T-helper 17 cell (primary cell): ENCODE data around the gene KRTAP2-1. TPM values are rescaled to one million over a fixed set of nuclear protein-coding genes. Genes with fewer than 3 reads are reported as not detected.
"Not testable (repeated sequence)": the region's sequence is repeated elsewhere in the genome, so short reads cannot be mapped to it uniquely, and the experiment has no call there.

Experiments
- ATAC-seq: fragments of 150-1000 bp; cut with Tn5 transposase; 2 replicates; pipeline ENCODE4 v1.10.0; 2021; ENCODE audit warnings: mild to moderate bottlenecking, moderate library complexity
- DNase-seq, 3 donors: peaks; one replicate each; pipeline versions ENCODE4 v3.0.0 to v3.0.0-alpha.2; 2020 to 2021
- H3K9me3 ChIP-seq: one replicate; pipeline ENCODE4 v1.7.0; 2013; ENCODE audit warnings: low read length, mild to moderate bottlenecking; ENCODE audit not compliant: control insufficient read depth, poor library complexity, severe bottlenecking
- H3K27ac Mint-ChIP-seq: one replicate; pipeline ENCODE4 v1.8.0; 2022; ENCODE audit warnings: mild to moderate bottlenecking, moderate library complexity, mixed read lengths
- H3K27me3 Mint-ChIP-seq: one replicate; pipeline ENCODE4 v1.8.0; 2022; ENCODE audit warnings: mixed read lengths
- H3K36me3 Mint-ChIP-seq: one replicate; pipeline ENCODE4 v1.8.0; 2022; ENCODE audit warnings: low read depth, mixed read lengths
- H3K4me1 Mint-ChIP-seq: one replicate; pipeline ENCODE4 v1.8.0; 2022; ENCODE audit warnings: mild to moderate bottlenecking, mixed read lengths
- H3K4me3 Mint-ChIP-seq: one replicate; pipeline ENCODE4 v1.8.0; 2022; ENCODE audit warnings: mild to moderate bottlenecking, moderate library complexity, mixed read lengths
- total RNA-seq, 4 donors: library from RNA in 2 of 4; stranded (reverse) in 2 of 4; gene quantifications; one replicate each; pipeline ENCODE4 v1.2.3 and lab custom pipeline; 2022 to 2026

The KRTAP2-1 gene
- total RNA-seq, 2 donors from 2014 or later = not detected

DNA sequence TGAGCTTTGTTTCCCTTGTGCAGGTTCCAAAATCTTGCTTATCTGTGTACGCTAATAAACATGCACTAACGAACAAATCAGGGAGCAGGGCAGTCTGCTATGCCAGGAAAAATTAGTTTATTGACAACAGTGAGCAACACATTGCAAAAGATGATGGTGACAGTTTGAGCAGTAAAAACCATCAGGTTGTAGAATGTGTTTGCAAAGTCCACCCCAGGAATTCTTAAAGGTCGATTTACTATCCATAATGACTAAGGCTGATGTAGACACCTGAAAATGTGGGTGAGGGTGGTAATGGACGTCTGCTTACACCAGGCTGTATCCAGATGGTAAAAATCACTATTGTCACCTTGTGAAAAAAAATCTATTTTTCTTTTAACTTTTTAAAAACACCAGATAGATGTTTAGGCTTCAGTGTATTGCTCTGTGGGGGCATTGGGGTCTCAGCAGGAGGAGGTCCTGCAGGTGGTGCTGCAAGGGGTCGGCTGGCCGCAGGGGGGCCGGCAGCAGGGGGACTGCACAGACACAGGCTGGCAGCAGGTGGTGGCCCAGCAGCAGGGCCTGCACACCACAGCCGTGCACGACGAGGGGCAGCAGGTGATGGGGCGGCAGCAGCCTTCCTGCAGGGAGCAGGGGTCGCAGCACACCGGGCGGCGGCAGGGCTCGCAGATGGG, 18.0 kb upstream of the KRTAP2-1 start:
- H3K27ac Mint-ChIP-seq, H3K9me3 ChIP-seq, H3K4me3 Mint-ChIP-seq, H3K36me3 Mint-ChIP-seq, H3K4me1 Mint-ChIP-seq, ATAC-seq, DNase-seq: not testable (repeated sequence)
- peaks cover 27% of the 10 kb centered on the region for H3K27me3 Mint-ChIP-seq

GRCh38 chr17:41064301-41064700, 17.2 kb upstream of the KRTAP2-1 start:
- no peaks in the 10 kb centered on the region for H3K9me3 ChIP-seq
- no peak overlapping the region for H3K27ac Mint-ChIP-seq
- no peak overlapping the region for H3K4me3 Mint-ChIP-seq
- peaks cover 2% of the 10 kb centered on the region for H3K36me3 Mint-ChIP-seq
- H3K27me3 Mint-ChIP-seq = peaks cover 34% of the 10 kb centered on the region
- DNase-seq (no peak), ATAC-seq (no peak)
- peaks cover 2% of the 10 kb centered on the region for H3K4me1 Mint-ChIP-seq

DNA sequence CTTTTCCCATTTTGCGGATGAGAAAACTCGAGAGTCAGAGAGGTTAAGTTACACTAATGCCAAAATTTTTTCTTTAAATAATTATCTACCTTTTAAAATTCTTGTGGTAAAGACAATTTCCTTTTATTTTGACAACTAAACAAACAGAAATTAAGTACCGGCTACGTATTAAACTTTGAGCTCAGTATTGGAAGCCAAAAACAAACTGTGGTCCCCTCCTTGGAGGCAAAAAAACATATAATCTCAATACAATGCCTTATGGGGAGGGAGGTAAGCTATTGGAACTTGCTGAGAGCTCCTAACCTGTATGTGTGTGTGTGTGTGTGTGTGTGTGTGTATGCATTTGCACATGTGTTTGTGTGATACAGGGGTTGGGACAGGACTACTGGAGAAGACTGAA, 16.3 kb upstream of the KRTAP2-1 start:
- no peak overlapping the region for H3K4me3 Mint-ChIP-seq

DNA sequence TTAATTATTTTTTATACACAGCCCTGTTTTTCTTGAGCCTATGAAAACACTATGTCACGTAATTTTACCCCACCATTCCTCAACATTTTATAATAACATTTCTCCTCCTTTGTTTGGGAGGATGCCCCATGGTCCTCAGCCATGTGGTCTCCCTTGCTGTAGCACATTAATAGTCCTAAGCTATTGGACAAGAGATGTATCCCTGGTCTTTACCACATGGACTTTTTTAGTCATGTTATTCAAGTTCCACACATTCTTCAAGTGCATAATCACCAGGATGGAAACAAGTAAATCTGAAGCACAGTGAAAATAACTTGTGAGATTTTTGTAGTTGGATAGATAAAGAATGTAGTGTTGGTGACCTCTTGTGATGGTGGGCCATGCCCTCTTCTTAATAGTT, 14.8 kb upstream of the KRTAP2-1 start:
- DNase-seq (no peak), ATAC-seq (no peak)
- H3K4me1 Mint-ChIP-seq = peaks cover 4% of the 10 kb centered on the region
- no peak overlapping the region for H3K4me3 Mint-ChIP-seq
- no peak overlapping the region for H3K27ac Mint-ChIP-seq
- H3K9me3 ChIP-seq = no peaks in the 10 kb centered on the region
- peaks cover 3% of the 10 kb centered on the region for H3K36me3 Mint-ChIP-seq
- peaks cover 49% of the 10 kb centered on the region for H3K27me3 Mint-ChIP-seq

More for the DNA sequence above, 16.3 kb upstream of the KRTAP2-1 start:
- no peaks in the 10 kb centered on the region for H3K9me3 ChIP-seq
- peaks cover 3% of the 10 kb centered on the region for H3K36me3 Mint-ChIP-seq
- H3K27ac Mint-ChIP-seq = no peak overlapping the region
- H3K4me1 Mint-ChIP-seq = peaks cover 4% of the 10 kb centered on the region
- DNase-seq = no peak
- peaks cover 42% of the 10 kb centered on the region for H3K27me3 Mint-ChIP-seq
- ATAC-seq = no peak

DNA sequence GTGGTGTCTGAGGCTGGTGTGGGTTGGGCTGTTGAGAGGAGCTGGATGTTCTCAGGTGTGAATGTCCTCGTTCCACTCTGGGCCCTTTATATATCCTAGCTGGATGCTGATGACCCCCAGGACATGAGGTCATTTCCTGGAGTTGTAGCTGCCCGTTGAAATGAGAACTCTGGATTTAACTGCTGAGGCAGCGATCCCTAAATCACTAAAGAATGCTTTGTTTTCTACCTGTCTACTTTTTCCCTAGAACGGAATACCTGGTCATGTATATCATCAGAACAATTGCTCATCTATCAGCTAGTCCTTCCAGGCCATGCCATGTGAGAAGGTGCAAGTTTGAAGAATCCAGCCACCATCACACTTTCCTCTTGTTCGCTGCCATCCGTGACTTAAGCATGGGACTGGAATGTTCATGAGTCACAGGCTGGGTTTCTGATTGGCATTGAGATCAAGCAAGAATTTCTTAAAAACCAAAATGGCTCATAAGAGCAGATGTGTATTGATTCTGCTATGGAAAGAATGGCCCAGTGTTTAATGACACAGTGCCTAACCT, 13.0 kb upstream of the KRTAP2-1 start, which contains the start of gene KRTAP2-3:
TSS of gene KRTAP2-3 (minus strand) at position 63 of the 553 bp plus-strand sequence. CDS start 64 bp downstream, outside the sequence.
- H3K27ac Mint-ChIP-seq = no peak within 1 kb of the TSS
- ATAC-seq (no peak), DNase-seq (no peak)
- H3K9me3 ChIP-seq = no peaks in the 10 kb centered on the region
- H3K4me1 Mint-ChIP-seq = peaks cover 4% of the 10 kb centered on the region
- peaks cover 42% of the 10 kb centered on the region for H3K27me3 Mint-ChIP-seq
- peaks cover 3% of the 10 kb centered on the region for H3K36me3 Mint-ChIP-seq
- no peak within 1 kb of the TSS for H3K4me3 Mint-ChIP-seq

GRCh38 chr17:41059276-41060051, 12.3 kb upstream of the KRTAP2-1 start:
- not testable (repeated sequence) for H3K9me3 ChIP-seq, H3K4me3 Mint-ChIP-seq, H3K4me1 Mint-ChIP-seq, H3K27ac Mint-ChIP-seq, DNase-seq, ATAC-seq, H3K36me3 Mint-ChIP-seq
- peaks cover 42% of the 10 kb centered on the region for H3K27me3 Mint-ChIP-seq

GRCh38 chr17:41058741-41059140, 11.6 kb upstream of the KRTAP2-1 start:
- Mint-ChIP-seq H3K27ac (no peak overlapping the region), H3K27me3 (peaks cover 42% of the 10 kb centered on the region), H3K4me1 (peaks cover 4% of the 10 kb centered on the region)

GRCh38 chr17:41057547-41057946, 10.4 kb upstream of the KRTAP2-1 start:
- Mint-ChIP-seq H3K36me3 (peaks cover 3% of the 10 kb centered on the region), H3K4me3 (no peak overlapping the region), H3K4me1 (peaks cover 4% of the 10 kb centered on the region), H3K27ac (no peak overlapping the region), H3K27me3 (peaks cover 42% of the 10 kb centered on the region)
- DNase-seq = no peak
- no peaks in the 10 kb centered on the region for H3K9me3 ChIP-seq
- ATAC-seq = no peak

More at GRCh38 chr17:41058741-41059140, 11.6 kb upstream of the KRTAP2-1 start:
- Mint-ChIP-seq H3K36me3 (peaks cover 3% of the 10 kb centered on the region), H3K4me3 (no peak overlapping the region)
- H3K9me3 ChIP-seq = no peaks in the 10 kb centered on the region
- no peak for ATAC-seq
- no peak for DNase-seq

GRCh38 chr17:41055130-41055529, 8.0 kb upstream of the KRTAP2-1 start, which contains the start of gene KRTAP2-2:
Gene KRTAP2-2, minus strand, starts transcription at chr17:41055230. Its CDS starts 19 bp downstream, at chr17:41055211.
- H3K9me3 ChIP-seq, H3K4me1 Mint-ChIP-seq, H3K4me3 Mint-ChIP-seq, H3K27ac Mint-ChIP-seq, H3K36me3 Mint-ChIP-seq, DNase-seq, ATAC-seq: not testable (repeated sequence)
- H3K27me3 Mint-ChIP-seq = peaks cover 32% of the 10 kb centered on the region

DNA sequence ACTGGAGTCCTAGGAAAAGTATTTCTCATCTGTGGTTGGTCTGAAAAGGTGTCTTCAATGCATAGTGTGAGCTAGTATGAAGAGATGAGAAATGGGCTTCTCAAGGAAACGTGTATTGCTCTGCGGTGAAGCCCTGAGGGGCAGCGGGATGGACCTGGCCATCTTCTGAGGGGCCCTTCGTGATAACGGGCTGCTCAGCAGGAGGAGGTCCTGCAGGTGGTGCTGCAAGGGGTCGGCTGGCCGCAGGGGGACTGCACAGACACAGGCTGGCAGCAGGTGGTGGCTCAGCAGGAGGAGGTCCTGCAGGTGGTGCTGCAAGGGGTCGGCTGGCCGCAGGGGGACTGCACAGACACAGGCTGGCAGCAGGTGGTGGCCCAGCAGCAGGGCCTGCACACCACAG, 7.4 kb upstream of the KRTAP2-1 start:
- ATAC-seq, H3K4me3 Mint-ChIP-seq, H3K4me1 Mint-ChIP-seq, H3K36me3 Mint-ChIP-seq, H3K27ac Mint-ChIP-seq, H3K9me3 ChIP-seq, DNase-seq: not testable (repeated sequence)
- peaks cover 34% of the 10 kb centered on the region for H3K27me3 Mint-ChIP-seq

DNA sequence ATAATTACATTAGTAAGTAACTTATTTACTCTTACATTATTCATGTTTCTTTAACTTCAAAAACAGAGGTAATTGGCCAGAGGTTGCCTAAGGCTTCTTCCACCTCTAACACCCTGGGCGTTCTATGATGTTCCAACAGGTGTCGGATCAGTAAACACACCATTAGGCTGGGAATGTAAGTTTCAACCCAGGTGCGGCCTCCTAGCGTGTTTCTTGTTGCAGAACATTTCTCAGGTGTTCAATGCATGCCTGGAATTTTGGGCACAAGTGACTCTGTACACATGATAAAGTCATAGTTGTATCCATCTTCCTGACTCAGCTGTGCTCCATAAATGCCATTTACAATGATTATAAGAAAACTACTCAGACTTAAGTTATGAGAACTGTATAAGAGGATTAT, 6.9 kb upstream of the KRTAP2-1 start:
- no peak overlapping the region for H3K27ac Mint-ChIP-seq
- H3K27me3 Mint-ChIP-seq = peaks cover 31% of the 10 kb centered on the region
- no peaks in the 10 kb centered on the region for H3K4me1 Mint-ChIP-seq
- no peak overlapping the region for H3K4me3 Mint-ChIP-seq
- DNase-seq = no peak
- H3K9me3 ChIP-seq = no peaks in the 10 kb centered on the region
- no peak for ATAC-seq
- H3K36me3 Mint-ChIP-seq = no peaks in the 10 kb centered on the region

- H3K36me3 Mint-ChIP-seq = no peaks in the 10 kb centered on the region
- ATAC-seq (no peak), DNase-seq (no peak)
- H3K4me3 Mint-ChIP-seq = no peak overlapping the region
- H3K27ac Mint-ChIP-seq = no peak overlapping the region
- H3K4me1 Mint-ChIP-seq = no peaks in the 10 kb centered on the region
- H3K27me3 Mint-ChIP-seq = peaks cover 38% of the 10 kb centered on the region
- no peaks in the 10 kb centered on the region for H3K9me3 ChIP-seq
Measured at GRCh38 chr17:41052566-41052965, 5.5 kb upstream of the KRTAP2-1 start.

DNA sequence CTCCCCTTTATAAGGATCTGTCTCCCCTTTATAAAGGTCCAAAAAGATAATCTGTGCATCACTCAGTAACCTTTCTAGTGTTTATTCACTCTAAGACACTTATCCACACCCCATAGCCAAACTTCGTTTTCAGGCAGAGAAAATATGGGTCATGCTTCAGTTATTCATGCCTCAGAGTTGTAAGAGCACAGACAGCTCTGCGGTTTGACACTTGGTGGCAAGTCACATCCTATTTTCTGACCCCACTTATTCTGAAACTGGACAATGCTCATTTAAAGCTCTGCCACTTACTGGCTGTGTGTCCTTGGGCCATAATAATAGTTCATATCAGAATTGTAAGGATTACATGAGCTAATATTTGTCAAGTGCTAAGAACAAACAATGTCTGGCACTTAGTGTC, 2.0 kb upstream of the KRTAP2-1 start:
- Mint-ChIP-seq H3K36me3 (no peaks in the 10 kb centered on the region), H3K4me3 (no peak overlapping the region), H3K27ac (no peak overlapping the region), H3K27me3 (peaks cover 48% of the 10 kb centered on the region), H3K4me1 (no peaks in the 10 kb centered on the region)
- H3K9me3 ChIP-seq = no peaks in the 10 kb centered on the region
- DNase-seq (no peak), ATAC-seq (no peak)
